MM.1S (cell line): Measurements from ENCODE around the gene RBMS3.

ENCODE experiments used
- EZH2phosphoT487 ChIP-seq: fragments of 300-600 bp; sonication (generic); IDR thresholded peaks from 2 replicates; pipeline ENCODE4 v1.6.1; 2018; ENCODE audit warnings: antibody characterized with exemption, low read length
- TF ChIP-seq, protein P1 (sequence below): fragments of 300-600 bp; sonication (generic); IDR thresholded peaks from 2 replicates; pipeline ENCODE4 v1.5.1; 2016; ENCODE audit warnings: antibody characterized with exemption, low read length, mixed read lengths

DNA sequence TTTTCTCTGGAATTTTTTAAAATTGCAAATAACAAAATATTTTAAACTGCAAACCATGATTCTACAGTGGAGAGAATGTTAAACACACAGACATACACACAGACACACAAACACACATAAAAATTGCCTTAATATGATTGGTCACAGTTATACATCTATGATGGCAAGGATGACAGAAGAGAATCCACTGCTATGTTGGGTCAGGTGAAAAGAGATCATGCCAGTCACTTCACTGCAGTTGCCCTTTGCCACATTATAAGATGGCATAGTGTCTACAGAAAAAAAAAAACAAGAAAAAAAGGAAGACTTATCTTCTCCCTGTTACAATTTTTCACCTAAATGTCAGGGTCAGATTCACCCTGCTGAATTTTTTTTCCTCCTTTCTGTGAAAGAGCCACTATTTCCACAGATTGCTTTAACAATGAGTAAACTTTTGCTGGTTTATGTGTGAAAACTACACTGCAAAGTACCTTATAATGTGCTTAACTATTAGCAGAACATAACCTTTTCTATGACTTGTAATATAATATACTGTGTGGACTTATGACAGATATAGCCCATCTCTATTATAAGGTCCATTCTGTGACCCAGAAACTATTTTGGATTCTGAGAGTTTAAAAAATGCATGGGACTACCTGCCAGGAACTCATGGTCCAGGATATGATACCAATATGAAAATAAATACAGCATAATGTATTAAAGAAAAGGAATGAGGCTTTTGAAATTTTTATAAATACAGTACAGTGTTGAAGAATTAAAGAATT is 111.9 kb downstream of the RBMS3 start:
- TF ChIP-seq, protein P1, sequence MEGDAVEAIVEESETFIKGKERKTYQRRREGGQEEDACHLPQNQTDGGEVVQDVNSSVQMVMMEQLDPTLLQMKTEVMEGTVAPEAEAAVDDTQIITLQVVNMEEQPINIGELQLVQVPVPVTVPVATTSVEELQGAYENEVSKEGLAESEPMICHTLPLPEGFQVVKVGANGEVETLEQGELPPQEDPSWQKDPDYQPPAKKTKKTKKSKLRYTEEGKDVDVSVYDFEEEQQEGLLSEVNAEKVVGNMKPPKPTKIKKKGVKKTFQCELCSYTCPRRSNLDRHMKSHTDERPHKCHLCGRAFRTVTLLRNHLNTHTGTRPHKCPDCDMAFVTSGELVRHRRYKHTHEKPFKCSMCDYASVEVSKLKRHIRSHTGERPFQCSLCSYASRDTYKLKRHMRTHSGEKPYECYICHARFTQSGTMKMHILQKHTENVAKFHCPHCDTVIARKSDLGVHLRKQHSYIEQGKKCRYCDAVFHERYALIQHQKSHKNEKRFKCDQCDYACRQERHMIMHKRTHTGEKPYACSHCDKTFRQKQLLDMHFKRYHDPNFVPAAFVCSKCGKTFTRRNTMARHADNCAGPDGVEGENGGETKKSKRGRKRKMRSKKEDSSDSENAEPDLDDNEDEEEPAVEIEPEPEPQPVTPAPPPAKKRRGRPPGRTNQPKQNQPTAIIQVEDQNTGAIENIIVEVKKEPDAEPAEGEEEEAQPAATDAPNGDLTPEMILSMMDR: no peak
- no peak for TF ChIP-seq EZH2phosphoT487
